HUES48 (cell line): ENCODE data around the gene POGLUT2.
A peak's percentile ranks its signal among the peaks of the same experiment; 100 is the strongest.
"Not testable (repeated sequence)": the region's sequence is repeated elsewhere in the genome, so short reads cannot be mapped to it uniquely, and the experiment has no call there.

Experiments
- H3K27ac ChIP-seq: one replicate; pipeline ENCODE4 v1.7.0; 2013; ENCODE audit warnings: low read depth, low read length, inconsistent platforms
- H3K27me3 ChIP-seq: 2 replicates; pipeline ENCODE4 v1.6.1; 2013; ENCODE audit warnings: mild to moderate bottlenecking, low read length; ENCODE audit not compliant: control insufficient read depth, insufficient read depth
- H3K36me3 ChIP-seq: 2 replicates; pipeline ENCODE4 v1.6.1; 2013; ENCODE audit warnings: low read length; ENCODE audit not compliant: control insufficient read depth, insufficient read depth
- H3K4me1 ChIP-seq: 2 replicates; pipeline ENCODE4 v1.6.1; 2013; ENCODE audit warnings: mild to moderate bottlenecking, low read length; ENCODE audit not compliant: control insufficient read depth, insufficient read depth
- H3K4me3 ChIP-seq: 2 replicates; pipeline ENCODE4 v1.5.1; 2013; ENCODE audit warnings: mild to moderate bottlenecking, low read depth, low read length
- H3K9ac ChIP-seq: 2 replicates; pipeline ENCODE4 v1.6.1; 2013; ENCODE audit warnings: mild to moderate bottlenecking, low read depth, low read length, moderate library complexity
- H3K9me3 ChIP-seq: 2 replicates; pipeline ENCODE4 v1.6.1; 2013; ENCODE audit warnings: low read length; ENCODE audit not compliant: control insufficient read depth, insufficient read depth

The POGLUT2 gene

DNA sequence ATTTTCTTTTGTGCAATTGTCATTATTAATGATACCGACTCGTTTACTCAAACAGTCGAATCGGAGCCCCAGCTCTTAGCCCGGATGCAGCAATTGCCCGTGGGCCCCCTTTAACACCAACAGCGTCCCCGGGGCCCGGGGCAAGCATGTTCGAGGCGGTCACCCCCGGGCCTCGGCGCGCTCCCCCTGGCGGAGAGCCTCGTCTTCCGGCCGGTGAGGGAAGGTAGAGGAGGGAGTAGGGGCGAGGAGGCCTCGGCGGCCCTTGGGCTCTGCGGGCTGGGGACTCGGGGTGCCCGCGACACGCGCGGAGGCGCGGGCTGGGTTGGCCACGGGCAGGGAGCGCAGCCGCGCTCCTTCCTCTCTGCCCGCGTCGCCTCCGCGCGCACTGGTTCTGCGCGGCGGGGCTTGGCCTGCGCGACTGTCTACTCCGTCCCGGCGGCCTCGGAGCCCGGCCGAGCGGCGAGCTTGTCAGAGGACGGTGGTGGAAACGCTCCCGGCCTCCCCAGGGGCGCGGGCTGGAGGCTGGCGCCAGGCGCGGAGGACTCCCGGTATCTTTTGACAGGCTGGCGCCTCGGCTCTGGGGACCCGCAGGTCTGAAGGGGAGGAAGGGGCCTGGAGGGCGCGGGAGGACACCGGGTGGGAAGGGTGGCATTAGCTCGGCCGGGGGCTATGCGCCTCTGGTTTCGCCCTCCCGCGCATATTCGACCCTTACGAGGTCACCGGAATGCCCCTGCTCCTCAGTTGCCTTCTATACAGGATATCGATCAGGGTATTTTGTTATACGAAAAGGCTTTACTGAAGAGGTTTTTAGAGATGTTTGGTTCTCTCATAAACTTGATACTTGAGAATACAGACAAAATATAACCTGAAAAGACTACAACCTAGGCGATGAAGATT is 1.6 kb upstream of the POGLUT2 start:
- Histone ChIP-seq H3K4me3 (peak overlapping the region; percentile 79), H3K9ac (0 out of 2 replicates have a peak overlapping the region, but pooled peaks have one; percentile 33), H3K27me3 (peaks cover 20% of the 10 kb centered on the region), H3K4me1 (peaks cover 3% of the 10 kb centered on the region; the same call in 1 of the 2 replicates), H3K36me3 (no peaks in the 10 kb centered on the region), H3K27ac (no peak overlapping the region), H3K9me3 (no peaks in the 10 kb centered on the region)

DNA sequence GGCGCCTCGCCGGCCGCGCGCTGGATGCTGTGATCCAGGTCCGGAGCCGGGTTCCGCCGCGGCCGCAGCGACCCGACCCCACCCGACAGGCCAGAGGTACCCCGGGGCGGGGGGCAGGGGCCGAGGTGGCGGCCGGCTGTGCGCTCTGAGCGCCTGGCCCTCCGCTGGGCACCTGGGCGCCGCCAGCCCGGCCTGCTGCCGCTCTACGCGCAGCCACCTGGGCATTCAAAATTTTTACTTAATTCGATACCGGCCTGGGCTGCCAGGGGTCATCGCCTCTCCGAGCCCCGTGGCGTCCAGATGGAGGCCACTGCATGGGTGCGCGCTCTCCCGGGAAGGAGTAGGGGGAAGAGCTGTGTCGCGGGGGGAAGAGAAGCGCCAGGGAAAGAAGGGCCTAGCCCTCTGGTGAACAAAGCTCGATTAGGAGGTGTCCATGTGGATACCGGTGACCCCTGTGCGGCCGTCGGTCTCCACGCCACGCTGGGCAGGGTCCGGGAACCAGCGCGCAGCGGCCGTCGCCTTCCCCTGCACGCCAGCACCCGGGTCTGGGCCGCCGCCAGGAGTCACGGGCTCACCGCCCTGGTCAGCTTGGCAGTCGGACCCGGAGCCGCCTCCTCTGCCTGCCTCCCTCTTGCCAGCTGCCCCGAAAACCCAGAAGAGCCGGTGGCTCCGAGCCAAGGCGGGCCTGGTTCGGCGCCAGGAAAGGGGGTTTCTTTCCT is 809 bp upstream of the POGLUT2 start:
- Histone ChIP-seq H3K4me1 (peaks cover 4% of the 10 kb centered on the region; the same call in 1 of the 2 replicates), H3K9me3 (no peaks in the 10 kb centered on the region), H3K4me3 (peak overlapping the region; percentile 79), H3K27ac (no peak overlapping the region), H3K9ac (no peak overlapping the region), H3K36me3 (no peaks in the 10 kb centered on the region), H3K27me3 (peaks cover 20% of the 10 kb centered on the region)

GRCh38 chr13:102793611-102794355 is 5.0 kb downstream of the POGLUT2 start:
- no peaks in the 10 kb centered on the region for H3K9me3 ChIP-seq
- peaks cover 37% of the 10 kb centered on the region for H3K36me3 ChIP-seq
- H3K9ac ChIP-seq, result no peak overlapping the region
- H3K4me3 ChIP-seq, result no peak overlapping the region; the same call in 1 of the 2 replicates
- H3K27ac ChIP-seq, result peak overlapping the region; percentile 77
- H3K4me1 ChIP-seq, result peaks cover 18% of the 10 kb centered on the region
- peaks cover 6% of the 10 kb centered on the region; the same call in 1 of the 2 replicates for H3K27me3 ChIP-seq

- H3K36me3 ChIP-seq, result peaks cover 49% of the 10 kb centered on the region
- H3K9me3 ChIP-seq, result no peaks in the 10 kb centered on the region
These were observed 6.4 kb downstream of the POGLUT2 start for GRCh38 chr13:102792396-102792795.

DNA sequence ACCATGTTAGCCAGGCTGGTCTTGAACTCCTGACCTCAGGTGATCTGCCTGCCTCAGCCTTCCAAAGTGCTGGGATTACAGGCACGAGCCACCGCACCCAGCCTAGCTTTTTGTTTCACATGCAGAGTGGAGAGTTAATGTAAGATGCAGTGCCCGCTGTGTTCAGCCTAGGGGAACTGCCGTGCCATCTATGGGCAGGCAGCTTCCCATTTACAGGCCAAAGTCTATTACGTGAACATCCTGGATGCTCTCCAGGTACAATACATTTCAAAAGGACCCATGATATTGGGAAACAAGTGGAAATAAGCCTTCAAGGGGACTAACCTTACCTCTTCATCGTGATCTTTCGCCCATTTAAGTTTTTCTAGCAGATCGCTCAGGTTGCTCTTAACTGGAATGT is 10.1 kb downstream of the POGLUT2 start:
- H3K27ac ChIP-seq, result no peak overlapping the region
- H3K4me1 ChIP-seq, result peaks cover 9% of the 10 kb centered on the region
- no peak overlapping the region for H3K9ac ChIP-seq
- H3K4me3 ChIP-seq, result no peak overlapping the region
- no peaks in the 10 kb centered on the region for H3K9me3 ChIP-seq
- H3K27me3 ChIP-seq, result no peaks in the 10 kb centered on the region
- H3K36me3 ChIP-seq, result peaks cover 65% of the 10 kb centered on the region

More at GRCh38 chr13:102792396-102792795, 6.4 kb downstream of the POGLUT2 start:
- Histone ChIP-seq H3K4me1 (peaks cover 18% of the 10 kb centered on the region), H3K27me3 (no peaks in the 10 kb centered on the region), H3K27ac (no peak overlapping the region), H3K4me3 (no peak overlapping the region), H3K9ac (no peak overlapping the region)

- no peak overlapping the region for H3K27ac ChIP-seq
- H3K27me3 ChIP-seq, result no peaks in the 10 kb centered on the region
- no peak overlapping the region for H3K9ac ChIP-seq
- no peaks in the 10 kb centered on the region for H3K4me1 ChIP-seq
- H3K4me3 ChIP-seq, result no peak overlapping the region
- peaks cover 31% of the 10 kb centered on the region for H3K36me3 ChIP-seq
- peaks cover 7% of the 10 kb centered on the region; the same call in 1 of the 2 replicates for H3K9me3 ChIP-seq
These were observed 14.3 kb downstream of the POGLUT2 start for GRCh38 chr13:102784483-102784882.

DNA sequence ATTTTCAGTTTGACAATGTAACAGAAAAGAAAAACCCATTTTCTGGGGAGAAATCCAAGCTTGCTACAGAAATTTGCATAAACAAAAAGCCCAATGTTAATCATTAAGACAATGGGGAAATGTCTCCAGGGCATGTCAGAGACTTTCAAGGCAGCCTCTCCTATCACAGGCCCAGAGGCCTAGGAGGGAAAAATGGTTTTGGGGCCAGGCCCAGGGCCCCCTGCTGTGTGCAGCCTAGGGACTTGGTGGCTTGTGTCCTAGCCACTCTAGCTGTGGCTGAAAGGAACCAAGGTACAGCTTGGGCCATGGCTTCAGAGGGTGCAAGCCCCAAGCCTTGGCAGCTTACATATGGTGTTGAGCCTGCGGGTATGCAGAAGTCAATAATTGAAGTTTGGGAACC is 17.2 kb downstream of the POGLUT2 start:
- H3K36me3 ChIP-seq, result peaks cover 14% of the 10 kb centered on the region
- H3K27me3 ChIP-seq, result no peaks in the 10 kb centered on the region
- no peak overlapping the region for H3K4me3 ChIP-seq
- no peak overlapping the region for H3K9ac ChIP-seq
- peaks cover 7% of the 10 kb centered on the region; the same call in 1 of the 2 replicates for H3K9me3 ChIP-seq
- no peaks in the 10 kb centered on the region for H3K4me1 ChIP-seq
- no peak overlapping the region for H3K27ac ChIP-seq

GRCh38 chr13:102780656-102781055 is 18.1 kb downstream of the POGLUT2 start:
- not testable (repeated sequence) for H3K27me3 ChIP-seq, H3K36me3 ChIP-seq, H3K4me1 ChIP-seq, H3K27ac ChIP-seq, H3K4me3 ChIP-seq, H3K9me3 ChIP-seq, H3K9ac ChIP-seq

- no peaks in the 10 kb centered on the region for H3K4me1 ChIP-seq
- peaks cover 7% of the 10 kb centered on the region; the same call in 1 of the 2 replicates for H3K9me3 ChIP-seq
- no peak overlapping the region for H3K27ac ChIP-seq
- peaks cover 1% of the 10 kb centered on the region; the same call in 1 of the 2 replicates for H3K27me3 ChIP-seq
- H3K4me3 ChIP-seq, result no peak overlapping the region
- no peaks in the 10 kb centered on the region for H3K36me3 ChIP-seq
- no peak overlapping the region for H3K9ac ChIP-seq
These were observed 19.2 kb downstream of the POGLUT2 start for GRCh38 chr13:102779436-102780159.

- peaks cover 7% of the 10 kb centered on the region; the same call in 1 of the 2 replicates for H3K9me3 ChIP-seq
- no peaks in the 10 kb centered on the region for H3K4me1 ChIP-seq
- H3K9ac ChIP-seq, result no peak overlapping the region
- no peaks in the 10 kb centered on the region for H3K36me3 ChIP-seq
- H3K27me3 ChIP-seq, result peaks cover 15% of the 10 kb centered on the region
- no peak overlapping the region for H3K4me3 ChIP-seq
- no peak overlapping the region for H3K27ac ChIP-seq
These were observed 21.0 kb downstream of the POGLUT2 start for GRCh38 chr13:102777736-102778135.
